DMS 273 treated with DMSO at 0.1 percent for 48 hours (cell line): Measurements from ENCODE around the gene PFKL.
"Not testable (repeated sequence)": the region's sequence is repeated elsewhere in the genome, so short reads cannot be mapped to it uniquely, and the experiment has no call there.

Source experiments
- DNase-seq: peaks from one replicate; lab custom pipeline; 2025; lab: John Stamatoyannopoulos, UW

The PFKL gene

GRCh38 chr21:44295163-44295573, 4.7 kb upstream of the PFKL start:
- no peak for DNase-seq

- DNase-seq: no peak
Measured at GRCh38 chr21:44295646-44296045, 4.2 kb upstream of the PFKL start.

- DNase-seq: no peak
Measured at GRCh38 chr21:44296103-44296519, 3.7 kb upstream of the PFKL start.

- DNase-seq: no peak
Measured at GRCh38 chr21:44296916-44297315, 2.9 kb upstream of the PFKL start.

- peak; percentile 55 for DNase-seq
Measured at GRCh38 chr21:44297525-44298290, 2.1 kb upstream of the PFKL start.

GRCh38 chr21:44298301-44298700, 1.6 kb upstream of the PFKL start:
- DNase-seq: no peak

GRCh38 chr21:44299085-44299457, 782 bp upstream of the PFKL start:
- no peak for DNase-seq

GRCh38 chr21:44300262-44300959, 558 bp downstream of the PFKL start:
- no peak for DNase-seq

GRCh38 chr21:44301141-44301540, 1.3 kb downstream of the PFKL start:
- DNase-seq: no peak

- no peak for DNase-seq
Measured at GRCh38 chr21:44301961-44302406, 2.1 kb downstream of the PFKL start.

- not testable (repeated sequence) for DNase-seq
Measured at GRCh38 chr21:44302573-44303401, 2.9 kb downstream of the PFKL start.

GRCh38 chr21:44303490-44303981, 3.7 kb downstream of the PFKL start:
- no peak for DNase-seq

- DNase-seq: no peak
Measured at GRCh38 chr21:44304011-44304616, 4.3 kb downstream of the PFKL start.

GRCh38 chr21:44304877-44305293, 5.0 kb downstream of the PFKL start:
- DNase-seq: no peak

GRCh38 chr21:44305691-44306090, 5.8 kb downstream of the PFKL start:
- DNase-seq: no peak

- no peak for DNase-seq
Measured at GRCh38 chr21:44306936-44307704, 7.3 kb downstream of the PFKL start.

GRCh38 chr21:44310628-44311507, 11.0 kb downstream of the PFKL start:
- no peak for DNase-seq

GRCh38 chr21:44312089-44312488, 12.2 kb downstream of the PFKL start:
- DNase-seq: no peak

GRCh38 chr21:44312716-44313115, 12.9 kb downstream of the PFKL start:
- no peak for DNase-seq

- no peak for DNase-seq
Measured at GRCh38 chr21:44313451-44313850, 13.6 kb downstream of the PFKL start.
